Prostate gland (tissue), 2 donors: ENCODE results near the gene NTNG1. TPM values are rescaled to one million over a fixed set of nuclear protein-coding genes. Genes with fewer than 3 reads are reported as not detected.

Experiments used
- DNase-seq: peaks from one replicate; pipeline ENCODE4 v3.0.0-alpha.2; 2019; ENCODE audit warnings: low spot score
- H3K27ac ChIP-seq, 2 donors: fragments of 200-600 bp; sonication (generic); 2 replicates each; pipeline ENCODE4 v1.5.1; 2017 to 2019
- H3K27me3 ChIP-seq: fragments of 200-600 bp; sonication (generic); replicated peaks from 2 replicates; pipeline ENCODE4 v1.5.1; 2019; ENCODE audit not compliant: insufficient read depth
- H3K36me3 ChIP-seq, 2 donors: fragments of 200-600 bp; sonication (generic); 1 replicate in 1 of 2; 2 replicates in 1 of 2; pipeline versions ENCODE4 v1.5.1 to v1.8.1; 2017 to 2019
- H3K4me1 ChIP-seq: fragments of 200-600 bp; sonication (generic); replicated peaks from 2 replicates; pipeline ENCODE4 v1.5.1; 2019
- H3K4me3 ChIP-seq, 2 donors: fragments of 200-600 bp; sonication (generic); 2 replicates each; pipeline ENCODE4 v1.5.1; 2017 to 2019
- H3K9me3 ChIP-seq: fragments of 200-600 bp; sonication (generic); 2 replicates; pipeline ENCODE4 v1.5.1; 2017
- CTCF ChIP-seq, 4 experiments: fragments of 200-600 bp in 2 of 4; fragments of 450-650 bp in 2 of 4; sonication (generic) in 2 of 4; IDR thresholded peaks; 1 replicate in 3 of 4; 2 replicates in 1 of 4; pipeline ENCODE4 v1.5.1; 2016 to 2019; ENCODE audit warnings: antibody characterized with exemption in 4 of 4, mild to moderate bottlenecking in 2 of 4, moderate library complexity in 2 of 4
- POLR2A ChIP-seq: fragments of 450-650 bp; IDR thresholded peaks from one replicate; pipeline ENCODE4 v1.6.1; 2016; ENCODE audit warnings: antibody characterized with exemption, mild to moderate bottlenecking
- POLR2AphosphoS5 ChIP-seq: sonication (generic); formaldehyde crosslinking; IDR thresholded peaks from one replicate; pipeline ENCODE4 v1.6.1; 2017; ENCODE audit warnings: antibody characterized with exemption
- WGBS: methylation state at CpG from one replicate; pipeline ENCODE4 v1.1.5; 2018; 5-methylcytosine and 5-hydroxymethylcytosine counted together
- intact Hi-C: fragments of 100-400 bp; cut with DNase I; formaldehyde crosslinking; loops from one replicate; pipeline ENCODE4 v1.14.2; 2022
- total RNA-seq, 2 donors: library from RNA; depleted of rRNA; stranded (reverse); fragments of >200 nt; gene quantifications; one replicate each; pipeline ENCODE4 v1.1.0, GENCODE V29; 2016

The NTNG1 gene
- total RNA-seq, 2 donors from 2014 or later: 2.6 to 5.1 TPM

GRCh38 chr1:107328087-107328486 is 187.2 kb downstream of the NTNG1 start:
- Histone ChIP-seq H3K4me3 (no peak overlapping the region), H3K27ac (no peak overlapping the region), H3K9me3 (no peaks in the 10 kb centered on the region), H3K27me3 (no peaks in the 10 kb centered on the region), H3K36me3 (no peaks in the 10 kb centered on the region), H3K4me1 (no peaks in the 10 kb centered on the region)
- DNase-seq: no peak
- intact Hi-C loops: no loop called here
- WGBS: 92% methylated on average over 5 of the region's 5 CpGs
- TF ChIP-seq POLR2AphosphoS5 (no peak), POLR2A (no peak), CTCF (IDR thresholded peaks at IDR 0.05) (no peak)

- DNase-seq: no peak
- intact Hi-C loops: no loop called here
- Histone ChIP-seq H3K4me3 (no peak overlapping the region), H3K36me3 (no peaks in the 10 kb centered on the region), H3K27ac (no peak overlapping the region), H3K9me3 (no peaks in the 10 kb centered on the region), H3K4me1 (no peaks in the 10 kb centered on the region), H3K27me3 (no peaks in the 10 kb centered on the region)
- 94% methylated on average over 3 of the region's 3 CpGs for WGBS
- TF ChIP-seq POLR2A (no peak), POLR2AphosphoS5 (no peak), CTCF (IDR thresholded peaks at IDR 0.05) (no peak)
Measured at GRCh38 chr1:107339775-107340174, 198.9 kb downstream of the NTNG1 start.

- H3K4me3 ChIP-seq: no peak overlapping the region
- DNase-seq: no peak
- no peak for TF ChIP-seq CTCF (IDR thresholded peaks at IDR 0.05)
- TF ChIP-seq POLR2AphosphoS5: no peak
- TF ChIP-seq POLR2A: no peak
- intact Hi-C loops: no loop called here
- H3K36me3 ChIP-seq: no peaks in the 10 kb centered on the region
- no peak overlapping the region for H3K27ac ChIP-seq
- no peaks in the 10 kb centered on the region for H3K9me3 ChIP-seq
- no peaks in the 10 kb centered on the region for H3K4me1 ChIP-seq
- no peaks in the 10 kb centered on the region for H3K27me3 ChIP-seq
Measured at GRCh38 chr1:107342316-107342715, 201.5 kb downstream of the NTNG1 start.

- TF ChIP-seq CTCF (IDR thresholded peaks at IDR 0.05): no peak
- TF ChIP-seq POLR2A: no peak
- TF ChIP-seq POLR2AphosphoS5: no peak
- no peak for DNase-seq
- 99% methylated on average over 2 of the region's 2 CpGs for whole genome bisulfite sequencing
- Histone ChIP-seq H3K27me3 (no peaks in the 10 kb centered on the region), H3K27ac (no peak overlapping the region), H3K36me3 (no peaks in the 10 kb centered on the region), H3K4me1 (no peaks in the 10 kb centered on the region), H3K9me3 (no peaks in the 10 kb centered on the region), H3K4me3 (no peak overlapping the region)
- intact Hi-C loops: no loop called here
Measured at GRCh38 chr1:107342768-107343167, 201.9 kb downstream of the NTNG1 start.

GRCh38 chr1:107343601-107344000 is 202.8 kb downstream of the NTNG1 start:
- H3K9me3 ChIP-seq: no peaks in the 10 kb centered on the region
- no peak overlapping the region for H3K27ac ChIP-seq
- no peaks in the 10 kb centered on the region for H3K4me1 ChIP-seq
- TF ChIP-seq POLR2AphosphoS5 (no peak), POLR2A (no peak), CTCF (IDR thresholded peaks at IDR 0.05) (no peak)
- 95% methylated on average over 5 of the region's 5 CpGs for WGBS
- no peaks in the 10 kb centered on the region for H3K27me3 ChIP-seq
- intact Hi-C loops: no loop called here
- no peak for DNase-seq
- H3K36me3 ChIP-seq: no peaks in the 10 kb centered on the region
- no peak overlapping the region for H3K4me3 ChIP-seq
